Inferior parietal cortex (tissue), 1 donor: Measurements from ENCODE around the gene RTP1.
"Not testable (repeated sequence)": the region's sequence is repeated elsewhere in the genome, so short reads cannot be mapped to it uniquely, and the experiment has no call there.

Source experiments
- DNase-seq: peaks from one replicate; pipeline ENCODE4 v3.0.0-alpha.2; 2016; ENCODE audit errors: extremely low spot score

RTP1 gene, protein sequence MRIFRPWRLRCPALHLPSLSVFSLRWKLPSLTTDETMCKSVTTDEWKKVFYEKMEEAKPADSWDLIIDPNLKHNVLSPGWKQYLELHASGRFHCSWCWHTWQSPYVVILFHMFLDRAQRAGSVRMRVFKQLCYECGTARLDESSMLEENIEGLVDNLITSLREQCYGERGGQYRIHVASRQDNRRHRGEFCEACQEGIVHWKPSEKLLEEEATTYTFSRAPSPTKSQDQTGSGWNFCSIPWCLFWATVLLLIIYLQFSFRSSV

DNA sequence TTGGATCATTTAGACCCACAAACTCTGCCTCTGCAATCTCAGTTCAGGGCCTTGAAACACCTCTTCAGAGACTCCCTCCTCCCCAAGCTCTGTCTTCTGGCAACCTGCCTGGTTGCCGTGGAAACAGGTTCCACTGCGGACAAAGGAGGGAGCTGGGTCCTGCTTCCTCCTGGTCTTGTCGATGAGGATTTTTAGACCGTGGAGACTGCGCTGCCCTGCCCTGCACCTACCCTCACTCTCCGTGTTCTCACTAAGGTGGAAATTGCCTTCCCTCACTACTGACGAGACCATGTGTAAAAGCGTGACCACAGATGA lies at the start of gene RTP1:
RTP1 (plus strand) TSS at position 152 of the 315 bp plus-strand sequence; CDS start at position 182, 30 bp downstream.
- DNase-seq: no peak

DNA sequence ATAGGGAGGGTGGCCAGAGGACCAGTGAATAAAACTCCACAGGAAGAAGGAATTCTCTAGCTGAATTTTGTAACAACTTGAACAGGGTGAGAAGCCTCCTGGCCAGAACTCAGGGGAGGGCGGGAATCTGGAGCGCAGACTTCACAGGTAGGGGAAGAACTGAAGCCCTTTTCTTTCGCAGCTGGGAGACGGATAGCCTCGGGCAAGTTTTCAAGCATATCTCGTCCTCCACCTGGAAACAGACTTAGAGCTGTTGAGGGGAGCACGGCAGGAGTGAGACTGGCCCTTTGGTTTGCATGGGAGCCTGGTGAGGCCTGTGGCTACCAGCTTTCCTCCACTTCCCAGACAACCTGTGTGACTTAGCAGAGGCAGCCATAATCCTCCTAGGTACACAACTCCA lies 47.1 kb upstream of the RTP1 start:
- no peak for DNase-seq

DNA sequence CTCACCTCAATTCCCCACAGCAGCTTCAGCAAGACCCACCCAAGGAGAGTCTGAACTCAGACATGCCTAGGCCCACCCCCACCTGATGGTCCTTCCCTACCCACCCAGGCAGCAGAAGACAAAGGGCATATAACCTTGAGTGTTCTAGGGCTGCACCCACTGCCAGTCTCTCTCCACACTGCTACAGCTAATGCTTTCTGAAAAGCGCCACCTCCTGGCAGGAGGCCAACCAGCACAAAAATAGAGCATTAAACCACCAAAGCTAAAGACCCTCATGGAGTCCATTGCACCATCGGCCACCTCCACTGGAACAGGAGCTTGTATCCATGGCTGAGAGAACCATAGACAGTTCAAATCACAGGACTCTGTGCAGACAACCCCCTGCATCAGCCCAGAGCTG lies 46.7 kb upstream of the RTP1 start:
- no peak for DNase-seq

DNA sequence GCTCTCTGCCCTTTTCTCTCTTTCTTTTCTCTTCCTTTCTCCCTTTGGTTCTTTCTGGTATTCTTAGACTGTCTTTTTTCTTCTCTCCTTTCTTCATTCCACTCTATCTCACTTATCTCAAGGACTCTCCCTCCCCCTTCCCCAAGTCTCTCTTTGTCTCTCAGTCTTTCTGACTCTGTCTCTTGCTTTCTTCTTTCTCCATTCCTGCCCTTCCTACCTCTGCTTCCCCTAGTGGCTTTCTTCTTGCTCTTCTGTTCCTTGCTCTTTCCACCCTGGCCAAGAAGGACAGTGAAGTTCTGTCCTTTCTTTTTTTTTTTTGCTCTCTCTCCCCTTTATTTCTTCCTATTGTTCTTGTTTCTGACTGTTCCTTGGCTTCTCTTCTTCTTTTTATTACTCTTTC lies 35.7 kb upstream of the RTP1 start:
- no peak for DNase-seq

DNA sequence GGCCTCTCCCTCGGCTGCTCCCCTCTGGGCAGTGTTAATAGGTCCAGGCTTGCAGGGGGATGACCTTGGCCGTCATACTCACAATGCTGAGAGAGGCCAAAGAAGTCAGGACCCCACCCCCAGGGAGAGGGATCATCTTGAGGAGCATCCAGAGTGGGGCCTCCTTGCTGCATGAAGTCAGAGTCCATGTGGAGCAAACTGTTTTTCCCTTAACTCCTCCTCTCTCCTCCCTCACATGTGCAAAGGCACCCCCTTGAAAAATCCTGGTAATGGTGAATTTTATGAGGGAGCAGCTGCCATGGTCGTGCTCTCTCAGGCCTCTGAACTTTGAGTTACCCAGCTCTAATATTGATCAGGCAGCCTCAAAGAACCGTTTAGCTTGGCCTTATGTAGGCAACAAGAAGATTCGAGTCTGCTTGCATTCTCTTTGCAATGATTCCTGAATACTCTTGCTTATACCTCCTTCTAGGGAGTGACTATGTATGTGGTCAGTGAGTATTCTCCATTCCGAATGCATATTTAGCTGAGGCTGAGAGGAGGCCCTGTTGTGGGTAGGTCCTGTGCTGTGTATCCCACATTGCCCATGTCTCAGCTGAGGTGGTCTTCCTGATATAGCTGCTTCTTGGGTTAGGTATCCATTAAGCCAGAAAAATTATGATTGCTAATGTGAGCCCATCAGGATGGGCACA lies 34.9 kb upstream of the RTP1 start:
- no peak for DNase-seq

DNA sequence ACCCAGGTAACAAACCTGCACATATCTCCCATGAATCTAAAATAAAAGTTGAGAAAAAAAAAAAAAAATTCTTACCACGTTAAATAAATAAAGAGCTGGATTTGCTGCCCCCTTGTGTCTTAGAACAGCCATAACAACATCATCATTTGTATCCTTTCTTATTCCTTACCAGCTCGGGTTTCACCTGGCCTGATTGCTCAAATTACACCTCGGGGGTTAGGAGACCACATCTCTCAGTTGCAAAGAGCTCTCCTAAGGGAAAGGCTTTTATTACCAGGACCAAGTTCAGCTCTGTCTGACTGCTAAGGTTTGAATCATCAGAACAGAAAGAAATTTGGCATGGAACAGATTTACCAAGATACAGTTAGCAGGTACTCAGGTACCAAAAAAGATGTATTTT lies 32.1 kb upstream of the RTP1 start:
- DNase-seq: peak; percentile 81

DNA sequence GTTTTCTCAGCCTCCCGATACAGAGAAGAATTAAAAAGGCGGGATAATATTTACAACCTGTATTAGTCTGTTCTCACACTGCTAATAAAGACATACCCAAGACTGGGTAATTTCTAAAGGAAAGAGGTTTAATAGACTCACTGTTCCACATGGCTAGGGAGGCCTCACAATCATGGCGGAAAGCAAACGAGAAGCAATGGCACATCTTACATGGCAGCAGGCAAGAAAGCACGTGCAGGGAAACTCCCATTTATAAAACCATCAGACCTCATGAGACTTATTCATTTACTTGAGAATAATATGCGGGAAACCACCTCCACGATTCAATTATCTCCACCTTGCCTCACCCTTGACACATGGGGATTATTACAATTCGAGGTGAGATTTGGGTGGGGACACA lies 30.5 kb upstream of the RTP1 start:
- no peak for DNase-seq

DNA sequence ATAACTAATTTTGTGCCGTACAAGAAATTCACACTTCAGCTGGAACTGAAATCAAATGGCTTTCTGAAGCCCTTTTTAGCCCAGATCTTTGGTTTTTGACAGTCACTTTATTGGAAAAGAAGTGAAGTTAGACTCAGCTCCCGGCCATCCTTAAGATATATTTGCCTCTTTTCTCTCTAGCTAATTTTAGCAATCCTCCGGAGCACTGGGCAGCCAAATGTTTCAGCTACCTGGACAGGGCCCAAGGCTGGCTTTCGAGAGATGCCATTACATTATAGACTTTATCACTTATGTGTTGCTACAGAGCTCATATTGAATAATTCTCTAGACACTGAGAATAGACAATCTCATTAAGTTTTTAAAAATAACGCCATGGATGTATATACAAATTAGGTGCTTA lies 29.5 kb upstream of the RTP1 start:
- peak; percentile 6 for DNase-seq

DNA sequence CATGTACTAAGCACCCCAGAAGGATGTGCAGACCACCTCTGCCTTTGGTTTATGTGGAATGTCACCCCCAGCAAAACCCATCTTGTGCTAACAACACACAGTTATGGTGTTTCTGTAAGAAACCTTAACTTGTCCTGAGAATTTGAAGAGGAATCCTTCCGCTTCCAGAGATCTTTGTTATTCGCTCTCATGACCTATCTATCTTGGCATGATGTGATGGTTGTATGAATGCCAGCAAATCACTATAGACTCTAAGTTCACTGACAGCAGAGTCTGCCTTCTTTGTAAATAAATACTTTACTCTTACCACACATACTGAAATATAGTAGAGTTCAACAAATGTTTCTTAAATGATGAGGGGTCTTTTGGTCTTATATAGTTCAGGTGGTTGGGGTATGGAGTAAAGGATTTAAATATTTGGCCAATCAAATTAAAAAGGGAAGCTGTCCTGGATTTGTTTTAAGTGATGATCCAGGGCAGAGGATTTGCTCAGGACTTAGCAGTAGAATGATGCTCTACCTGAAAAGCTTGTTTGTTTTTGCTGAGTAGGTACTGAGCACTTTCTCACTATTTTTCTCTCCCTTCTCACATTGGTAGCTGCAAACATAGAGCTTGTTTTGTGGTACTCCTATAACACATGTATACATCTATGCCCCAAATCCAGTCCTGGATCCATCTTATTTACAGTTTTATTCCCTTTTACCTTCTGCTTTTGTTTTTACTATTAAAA lies 27.9 kb upstream of the RTP1 start:
- DNase-seq: no peak

DNA sequence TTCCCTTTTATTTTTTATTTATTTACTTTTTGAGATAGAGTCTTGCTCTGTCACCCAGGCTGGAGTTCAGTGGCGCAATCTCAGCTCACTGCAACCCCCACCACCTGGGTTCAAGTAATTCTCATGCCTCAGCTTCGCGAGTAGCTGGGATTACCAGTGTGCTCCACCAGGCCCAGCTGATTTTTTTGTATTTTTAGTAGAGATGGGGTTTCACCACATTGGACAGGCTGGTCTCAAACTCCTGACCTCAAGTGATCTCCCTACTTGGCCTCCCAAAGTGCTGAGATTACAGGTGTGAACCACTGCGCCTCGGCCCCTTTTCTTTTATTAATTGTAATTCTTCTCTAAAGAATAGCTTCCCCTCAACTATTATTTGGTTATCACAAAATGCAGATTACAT lies 26.4 kb upstream of the RTP1 start:
- DNase-seq: not testable (repeated sequence)

DNA sequence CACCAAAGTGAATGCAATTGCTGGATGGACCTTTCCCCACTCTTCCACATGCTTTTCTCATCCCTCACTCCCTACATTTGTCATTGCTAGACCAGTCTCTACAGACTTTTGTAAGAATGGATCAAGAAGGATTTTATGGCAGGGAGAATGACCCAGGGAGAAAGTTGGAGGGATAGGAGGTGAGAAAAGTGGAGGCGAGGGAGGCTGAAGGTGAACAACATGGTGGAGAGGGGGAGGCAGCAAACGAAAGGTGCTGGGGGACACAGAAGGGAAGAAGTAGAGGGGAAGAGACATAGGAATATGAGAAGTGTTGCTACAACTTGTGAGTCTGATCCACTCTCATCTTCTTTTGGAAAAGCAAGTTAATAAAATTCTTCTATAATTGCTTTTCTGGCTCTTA lies 24.4 kb upstream of the RTP1 start:
- DNase-seq: no peak

DNA sequence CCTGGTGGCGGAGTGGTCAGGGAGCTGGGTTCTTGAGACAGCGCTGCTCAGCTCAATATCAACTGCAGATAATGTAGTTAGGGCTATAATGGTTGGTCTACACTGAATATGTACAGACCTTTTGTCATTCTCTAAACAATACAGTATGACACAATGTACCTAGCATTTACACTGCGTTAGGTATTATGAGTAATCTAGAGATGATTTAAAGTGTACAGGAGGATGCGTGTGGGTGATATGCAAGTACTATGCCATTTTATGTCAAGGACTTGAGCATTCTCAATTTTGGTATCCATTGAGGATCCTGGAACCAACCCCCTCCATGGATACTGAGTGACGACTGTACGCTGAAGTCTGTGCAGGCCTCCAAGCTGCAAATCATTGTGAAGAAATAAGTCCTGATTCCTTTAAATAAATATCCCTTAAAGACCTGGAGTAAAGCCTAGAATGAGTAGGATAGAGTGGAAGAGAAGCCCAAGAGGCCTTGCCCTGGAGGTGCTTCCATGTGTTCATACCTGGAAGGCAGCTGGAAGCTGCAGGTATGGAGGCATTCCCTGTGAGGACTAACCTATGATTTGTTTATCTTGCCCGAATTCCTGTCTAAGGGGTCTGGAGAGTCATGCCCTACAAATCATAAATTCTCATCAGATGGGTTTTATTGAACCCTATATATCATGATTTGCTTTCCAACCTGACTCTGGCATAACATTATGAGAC lies 15.7 kb upstream of the RTP1 start:
- DNase-seq: no peak

DNA sequence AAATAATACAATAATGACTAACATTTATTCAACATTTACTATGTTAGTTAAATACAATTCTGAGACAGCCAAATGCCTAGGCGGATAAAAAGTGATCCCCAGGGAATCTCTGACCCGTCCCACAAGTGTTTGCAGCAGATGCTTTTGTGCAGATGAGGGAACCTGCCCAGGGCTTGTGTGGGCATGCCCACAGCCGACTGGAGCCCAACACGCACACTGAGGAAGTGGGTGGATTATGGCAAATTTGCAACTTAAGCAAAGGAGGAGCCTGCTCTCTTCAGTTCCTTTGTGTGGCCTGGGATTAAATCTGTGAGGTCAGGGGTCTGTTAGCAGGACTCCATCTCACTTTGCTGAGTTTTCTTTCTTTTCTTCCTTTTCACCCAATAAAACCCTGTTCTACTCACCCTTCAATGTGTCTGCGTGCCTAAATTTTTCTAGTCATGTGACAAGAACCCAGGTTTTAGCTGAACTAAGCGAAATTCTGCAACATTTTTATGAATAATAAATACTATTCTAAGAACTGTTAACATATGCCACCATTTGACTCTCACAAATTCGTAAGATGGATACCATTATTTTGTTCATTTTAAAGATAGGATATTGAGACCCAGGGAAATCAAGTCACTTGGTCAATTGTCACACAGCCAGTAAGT lies 13.9 kb upstream of the RTP1 start:
- no peak for DNase-seq

DNA sequence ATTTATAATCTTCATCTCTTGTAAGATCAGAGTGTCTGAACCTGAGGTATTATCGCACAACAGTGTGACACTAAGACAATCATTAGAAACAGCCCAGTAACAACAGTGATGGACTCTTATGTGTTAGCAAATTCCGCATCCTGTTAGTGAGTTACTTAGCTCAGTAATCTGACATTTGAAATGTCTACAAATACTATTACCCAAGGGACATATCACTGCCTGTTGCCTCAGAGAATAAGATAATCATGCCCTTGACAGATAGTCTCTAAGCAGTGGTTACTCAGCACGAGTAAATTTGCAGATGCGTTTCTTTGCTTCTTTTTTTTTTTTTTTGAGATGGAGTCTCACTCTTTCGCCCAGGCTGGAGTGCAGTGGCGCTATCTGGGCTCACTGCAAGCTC lies 13.4 kb upstream of the RTP1 start:
- DNase-seq: no peak

DNA sequence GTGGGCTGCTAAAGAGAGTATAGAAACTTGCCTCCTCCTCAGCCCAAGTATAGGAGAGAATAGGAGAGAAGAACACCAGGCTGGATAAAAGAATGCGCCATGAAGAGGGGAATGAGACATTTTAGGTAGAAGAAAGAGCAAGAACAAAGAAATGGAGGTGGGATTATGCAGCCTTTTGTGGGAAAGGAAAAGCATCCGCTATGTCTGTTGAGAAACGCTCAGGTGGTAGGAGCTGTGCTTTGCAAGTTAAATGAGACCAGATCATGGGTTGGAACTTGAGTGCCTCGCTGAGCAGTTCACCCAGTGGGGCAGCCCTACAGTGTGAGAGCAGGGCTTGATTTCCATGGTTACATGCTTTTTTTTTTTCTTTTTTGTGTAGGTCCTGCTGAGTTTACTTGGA lies 11.5 kb upstream of the RTP1 start:
- no peak for DNase-seq

DNA sequence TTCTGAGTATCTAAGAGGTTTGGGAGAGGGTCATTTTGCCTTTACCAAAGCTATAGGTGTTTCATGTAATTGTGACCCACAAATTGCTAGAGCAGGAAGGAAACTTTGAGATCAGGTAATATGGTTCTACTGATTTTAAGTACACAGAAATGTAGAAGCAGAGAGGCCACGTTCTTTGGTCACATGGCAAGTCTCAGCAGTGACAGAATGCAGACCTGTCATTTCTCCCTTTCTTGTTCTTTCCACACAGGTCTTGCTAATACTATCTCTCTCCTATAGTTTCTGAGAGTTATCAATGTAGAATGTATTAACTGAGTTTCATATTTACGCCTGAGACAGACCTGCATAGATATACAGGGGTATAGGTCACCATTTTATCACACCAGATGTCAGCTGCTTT lies 10.9 kb upstream of the RTP1 start:
- no peak for DNase-seq

DNA sequence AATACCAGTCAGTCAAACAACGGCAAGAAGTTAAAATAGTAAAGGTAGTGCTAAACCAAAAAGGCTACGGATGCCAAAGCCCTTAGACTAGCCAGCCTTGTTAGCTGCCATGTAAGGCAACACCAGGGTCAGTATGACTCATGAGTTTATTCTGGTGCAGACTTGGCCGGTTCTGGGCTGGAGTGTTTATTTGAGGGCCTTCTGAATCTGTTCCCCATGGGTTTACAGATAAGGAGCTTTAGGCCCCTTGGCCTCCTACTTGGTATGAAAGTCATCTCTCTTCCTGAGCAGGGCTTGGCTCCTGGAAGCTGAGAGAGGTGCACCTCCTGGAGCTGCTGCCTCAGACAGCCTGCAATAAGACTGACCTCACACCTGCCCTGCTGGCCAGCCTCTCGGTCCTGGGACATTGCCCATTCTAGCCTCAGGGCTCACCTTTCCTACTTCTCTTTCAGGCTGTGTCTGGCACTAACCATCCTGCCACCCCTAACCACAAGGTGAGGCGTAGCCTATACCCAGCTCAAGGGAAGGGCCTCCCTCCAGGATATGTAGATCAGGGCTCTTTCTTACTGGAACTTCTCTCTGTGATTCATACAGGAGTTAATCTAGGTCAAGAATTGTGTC lies 10.4 kb upstream of the RTP1 start:
- no peak for DNase-seq

DNA sequence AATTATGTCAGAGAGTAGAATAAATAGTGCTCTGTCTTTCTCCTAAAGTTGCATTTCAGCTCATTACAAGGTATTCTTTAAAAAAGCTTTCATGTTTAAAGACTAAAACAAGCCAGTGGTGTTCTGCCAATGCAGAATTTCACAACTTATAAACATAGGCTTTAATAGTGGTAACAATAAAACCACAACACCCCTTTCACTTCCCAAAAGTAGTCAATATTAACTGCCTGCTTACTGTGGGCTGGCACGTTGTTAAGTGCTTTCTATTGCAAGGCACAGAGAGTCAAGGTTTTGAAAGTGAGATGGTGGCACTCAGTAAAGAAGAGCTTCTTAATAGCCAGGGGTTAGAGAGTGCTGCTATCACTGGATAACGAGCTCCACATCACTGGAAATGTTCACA lies 8.4 kb upstream of the RTP1 start:
- no peak for DNase-seq

DNA sequence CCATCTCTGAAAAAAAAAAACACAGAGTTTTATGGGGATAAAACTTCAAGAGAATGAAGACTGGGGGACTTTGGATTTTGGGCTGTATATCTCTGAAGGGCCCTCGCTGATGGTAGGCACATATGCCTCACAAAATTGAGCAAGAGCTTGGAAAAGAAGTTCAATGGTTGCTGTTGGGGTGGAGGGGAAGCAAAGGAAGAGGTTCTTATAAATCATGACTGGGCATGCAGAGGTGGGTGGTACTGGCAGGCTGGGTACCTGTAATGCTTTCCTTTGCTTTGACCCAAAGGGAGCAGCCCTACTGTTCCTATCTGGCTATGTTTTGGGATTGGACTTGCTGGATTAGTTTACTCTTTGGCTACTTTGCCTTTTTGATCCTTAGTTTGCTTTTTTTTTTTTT lies 6.0 kb upstream of the RTP1 start:
- DNase-seq: no peak

DNA sequence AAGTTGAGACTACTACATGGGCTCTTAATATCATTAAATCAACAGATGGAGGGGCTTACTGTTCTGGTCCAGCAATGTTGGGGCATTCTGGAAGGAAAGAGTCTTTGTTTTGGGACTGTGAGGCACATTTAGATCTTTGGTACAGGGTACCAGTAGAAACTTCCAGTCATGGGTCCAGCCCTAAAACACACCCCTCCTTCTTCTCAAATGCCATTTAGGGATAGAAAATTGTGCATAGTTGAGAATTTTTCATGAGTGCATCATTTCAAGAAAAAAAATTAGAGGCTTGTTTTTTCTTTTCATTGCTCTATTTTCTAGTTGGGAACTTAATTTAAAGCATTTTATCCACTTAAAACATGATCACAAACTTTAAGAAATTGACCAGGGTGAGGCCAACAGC lies 4.1 kb upstream of the RTP1 start:
- DNase-seq: no peak

DNA sequence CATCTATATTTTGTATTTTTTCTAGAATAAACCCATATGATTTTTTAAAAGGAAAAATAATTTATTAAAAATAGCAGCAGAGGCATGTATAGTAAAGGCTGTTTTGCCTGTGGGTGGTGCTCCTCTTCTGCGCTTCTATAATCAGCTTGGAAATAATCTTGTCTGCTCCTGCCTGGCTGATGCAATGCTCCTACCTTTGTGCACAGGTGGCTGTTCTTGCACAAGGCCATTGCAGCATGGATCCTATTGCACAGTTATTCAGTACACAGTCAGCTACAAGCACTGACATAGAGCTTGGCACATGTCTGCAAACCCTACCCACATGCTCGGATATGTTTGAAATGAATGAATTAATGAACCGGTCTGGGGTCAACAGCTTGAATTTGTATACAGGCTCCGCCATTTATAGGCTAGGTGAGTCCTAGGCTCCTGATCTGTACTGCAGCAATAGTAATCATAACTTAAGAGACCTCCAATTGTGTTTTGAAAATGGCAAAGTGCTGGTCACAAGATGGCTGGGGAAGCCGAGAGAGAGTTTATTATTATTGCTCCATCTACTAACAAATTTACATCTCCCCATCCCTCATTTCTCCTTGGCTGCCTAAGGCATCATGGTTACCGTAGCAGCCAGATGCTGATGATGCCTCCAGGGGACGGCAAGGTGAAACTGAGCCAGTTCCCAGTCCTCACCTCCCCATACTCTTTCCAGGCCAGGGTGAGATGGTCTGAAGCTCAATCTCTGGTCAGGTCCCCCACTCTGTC lies 532 bp upstream of the RTP1 start:
- no peak for DNase-seq
